SKM-1 treated with dmso at 0.1 percent for 144 hours (cell line): Measurements from ENCODE around the gene EMILIN1.
"Not testable (repeated sequence)": the region's sequence is repeated elsewhere in the genome, so short reads cannot be mapped to it uniquely, and the experiment has no call there.

ENCODE experiments used
- DNase-seq: peaks from one replicate; lab custom pipeline; 2025; ENCODE audit not compliant: unreplicated experiment; lab: John Stamatoyannopoulos, UW

The EMILIN1 gene

DNA sequence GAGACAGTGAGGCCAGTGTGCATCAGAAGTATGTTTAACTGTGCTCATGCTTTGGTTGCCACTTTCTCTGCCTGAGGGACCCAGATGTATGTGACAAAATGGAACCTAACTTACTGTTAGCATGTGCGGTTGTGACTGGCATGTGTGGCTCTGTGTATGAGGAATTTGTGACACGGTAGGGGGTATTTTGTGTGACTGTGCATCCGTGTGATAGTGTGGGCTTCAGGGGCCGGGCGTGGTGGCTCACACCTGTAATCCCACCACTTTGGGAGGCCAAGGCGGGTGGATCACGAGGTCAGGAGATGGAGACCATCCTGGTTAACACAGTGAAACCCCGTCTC, 40.9 kb downstream of the EMILIN1 start:
- DNase-seq = not testable (repeated sequence)

DNA sequence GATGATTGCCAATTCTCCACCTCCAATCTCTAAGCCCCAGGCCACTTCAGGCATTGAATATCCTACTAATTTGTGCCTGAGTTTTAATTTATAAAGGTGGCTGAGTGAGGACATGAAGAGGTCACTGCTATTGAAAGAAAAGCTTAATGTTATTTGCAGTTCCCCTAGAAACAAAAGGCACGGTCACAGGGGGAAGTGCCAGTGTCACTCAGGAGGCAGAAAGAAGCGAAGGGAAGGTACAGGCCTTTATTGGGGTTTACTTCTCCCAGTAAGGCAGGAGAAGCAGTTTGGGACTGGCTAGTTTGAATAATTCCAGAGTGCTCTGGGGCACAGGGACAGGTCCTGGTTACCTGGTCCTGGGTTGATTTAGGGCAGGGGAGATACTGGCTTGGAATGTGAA, 43.5 kb downstream of the EMILIN1 start:
- DNase-seq = no peak

DNA sequence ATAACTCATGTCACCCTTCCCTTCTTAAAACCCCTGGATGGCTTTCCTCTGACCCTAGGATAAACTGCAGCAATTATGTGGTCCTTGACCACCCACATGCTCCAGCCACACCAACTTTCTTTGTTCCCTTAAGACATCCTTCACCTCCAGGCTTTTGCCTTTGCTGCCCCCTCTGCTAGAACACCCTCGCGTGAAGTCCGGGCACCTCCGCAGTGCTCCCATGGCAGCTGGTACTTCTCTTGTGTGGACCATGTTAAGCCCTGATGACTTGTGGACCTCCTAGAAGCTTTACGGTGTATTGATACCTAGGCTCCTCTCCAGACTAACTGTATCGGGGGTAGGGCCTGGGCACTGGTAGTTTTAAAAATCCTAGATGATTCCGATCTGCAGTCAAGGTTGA, 44.4 kb downstream of the EMILIN1 start:
- DNase-seq = no peak

DNA sequence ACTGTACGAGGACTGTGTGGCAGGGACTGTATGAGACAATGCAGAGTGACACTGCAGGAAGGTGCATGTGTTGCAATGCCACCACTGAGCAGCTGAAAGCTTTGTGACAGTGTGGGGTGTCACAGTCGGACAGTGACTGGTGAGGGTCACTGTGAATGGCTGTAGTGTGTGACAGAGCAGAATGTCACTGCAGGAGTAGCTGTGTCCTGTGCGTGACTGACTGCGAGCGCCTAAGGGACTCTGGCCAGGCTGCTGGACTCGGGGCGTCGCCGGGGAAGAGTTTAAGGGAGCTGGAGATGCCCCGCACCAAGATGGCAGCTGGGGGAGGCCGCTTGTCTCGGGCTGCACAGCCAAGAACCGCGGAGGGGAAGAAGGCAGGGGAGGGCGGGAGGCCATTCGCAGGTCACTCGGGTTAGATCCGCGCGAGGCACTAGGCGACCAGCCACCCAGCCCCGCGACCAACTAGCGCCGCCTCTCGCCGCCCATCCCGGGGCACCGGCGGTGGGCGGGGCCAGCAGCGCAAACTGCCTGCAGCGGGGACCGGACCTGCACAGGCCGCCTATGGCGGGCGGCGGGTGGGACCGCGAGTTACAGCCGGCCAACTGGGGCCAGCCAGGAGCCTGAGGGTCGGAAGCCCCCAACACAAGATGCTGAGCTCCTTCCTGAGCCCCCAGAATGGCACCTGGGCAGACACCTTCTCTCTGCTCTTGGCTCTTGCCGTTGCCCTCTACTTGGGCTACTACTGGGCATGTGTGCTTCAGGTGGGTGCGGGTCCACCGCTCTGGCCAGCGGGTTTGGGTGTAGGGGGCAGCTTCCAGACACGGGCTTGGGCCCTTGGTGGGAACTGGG, 45.1 kb downstream of the EMILIN1 start, which contains the start of gene ABHD1:
ABHD1 (plus strand) TSS at position 514 of the 849 bp plus-strand sequence; CDS start at position 648, 134 bp downstream.
- peak; percentile 53 for DNase-seq

DNA sequence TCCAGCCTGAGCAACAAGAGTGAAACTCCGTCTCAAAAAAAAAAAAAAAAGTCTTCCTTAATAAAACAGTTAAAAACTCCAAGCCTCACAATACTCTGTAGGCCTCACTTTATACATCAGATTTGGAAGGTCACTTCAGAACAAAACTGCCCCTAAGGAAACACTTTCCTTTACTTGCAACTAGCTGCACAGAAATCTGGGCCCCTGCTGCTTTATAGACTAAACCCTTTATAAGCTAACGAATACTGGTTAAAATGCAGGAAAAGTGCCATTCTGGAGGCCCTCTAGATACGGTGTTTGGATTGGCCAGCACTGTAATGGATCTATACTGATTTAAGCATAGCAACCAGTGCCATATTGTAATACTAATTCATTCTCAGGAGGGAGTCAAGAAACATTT, 46.7 kb downstream of the EMILIN1 start:
- no peak for DNase-seq

DNA sequence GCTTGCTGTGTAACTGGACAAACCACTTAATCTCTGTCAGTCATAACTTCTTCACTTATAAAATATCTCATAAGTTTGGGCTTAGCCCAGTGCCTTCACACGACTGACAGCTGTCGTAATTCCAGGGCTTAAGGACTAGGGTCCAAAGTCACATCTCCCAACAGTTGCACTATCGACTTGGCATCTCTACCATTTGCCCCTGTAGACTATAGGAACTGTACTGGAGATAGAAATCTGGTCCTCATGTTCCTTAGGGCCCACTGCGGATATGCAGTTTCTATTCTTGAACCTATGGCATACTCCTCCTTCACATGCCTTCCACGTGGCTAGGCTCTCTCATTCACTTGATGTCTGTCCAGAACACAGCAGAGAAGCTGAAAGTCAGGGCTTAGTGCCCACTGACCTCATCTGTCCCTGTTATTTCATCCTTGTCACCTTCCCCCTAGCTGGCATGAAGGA, 47.9 kb downstream of the EMILIN1 start:
- no peak for DNase-seq

DNA sequence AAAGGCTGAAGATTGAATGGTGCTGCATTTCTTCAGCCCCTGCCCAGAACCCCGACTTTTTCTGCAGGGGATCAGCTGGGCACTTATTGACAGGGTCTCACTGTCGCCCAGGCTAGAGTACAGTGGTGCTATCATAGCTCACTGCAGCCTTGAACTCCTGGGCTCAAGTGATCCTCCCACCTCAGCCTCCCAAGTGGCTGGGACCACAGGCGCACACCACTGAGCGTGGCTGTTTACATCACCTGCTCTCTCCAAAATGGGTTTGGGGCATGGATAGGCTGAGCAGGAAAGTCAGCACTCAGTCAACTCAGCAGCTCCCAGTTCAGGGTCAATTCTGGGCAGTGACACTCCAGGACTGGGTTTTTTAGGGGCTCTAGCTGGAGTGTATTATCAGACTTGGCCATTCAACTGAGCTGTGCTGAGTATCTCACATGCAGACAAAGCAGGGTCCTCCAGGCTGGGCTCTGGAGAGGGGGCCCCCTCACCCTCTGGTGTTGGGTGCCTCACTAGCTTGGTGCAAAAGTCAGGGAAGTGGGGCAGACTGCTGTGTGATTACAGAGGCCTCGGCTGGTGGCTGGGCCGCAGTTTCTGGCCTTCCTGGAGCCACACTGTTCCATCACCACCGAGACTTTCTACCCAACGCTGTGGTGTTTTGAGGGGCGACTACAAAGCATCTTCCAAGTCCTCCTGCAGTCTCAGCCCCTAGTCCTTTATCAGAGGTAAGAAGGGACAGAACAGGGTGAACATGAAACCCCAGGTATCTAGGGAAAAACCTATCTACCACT, 49.7 kb downstream of the EMILIN1 start:
- DNase-seq = no peak

DNA sequence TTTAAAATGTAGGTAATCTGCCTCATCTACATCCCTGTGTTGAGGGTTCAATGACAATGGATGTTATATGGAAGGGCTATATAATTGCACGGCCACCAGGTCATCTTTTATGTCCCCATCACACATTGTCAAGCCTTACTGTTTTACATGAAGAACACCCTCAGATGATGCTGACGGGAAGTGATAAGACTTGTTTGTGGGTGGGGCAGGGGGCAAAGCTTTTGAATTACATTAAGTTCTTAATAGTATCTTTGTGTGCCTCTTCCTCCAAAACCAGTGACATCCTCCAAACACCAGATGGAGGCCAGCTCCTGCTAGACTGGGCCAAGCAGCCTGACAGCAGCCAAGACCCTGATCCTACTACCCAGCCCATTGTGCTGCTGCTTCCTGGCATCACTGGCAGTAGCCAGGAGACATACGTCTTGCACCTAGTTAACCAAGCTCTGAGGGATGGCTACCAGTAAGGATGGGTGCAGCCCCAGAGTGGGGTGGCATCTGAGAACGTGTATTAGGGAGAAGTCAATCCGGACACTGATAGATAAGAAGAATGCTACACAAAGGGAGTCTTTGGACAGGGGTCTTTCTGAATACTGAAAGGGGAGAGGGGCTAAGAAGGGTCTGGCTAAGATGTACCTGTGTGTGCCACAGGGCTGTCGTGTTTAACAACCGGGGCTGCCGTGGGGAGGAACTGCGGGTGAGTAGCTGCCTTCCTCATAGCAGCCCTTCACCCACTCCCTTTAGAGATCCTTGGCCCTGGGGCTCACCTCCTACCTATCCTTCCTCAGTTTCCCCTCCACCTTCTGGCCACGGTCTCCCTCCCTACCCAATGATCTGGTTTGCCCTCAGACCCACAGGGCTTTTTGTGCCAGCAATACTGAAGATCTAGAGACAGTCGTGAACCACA, 50.5 kb downstream of the EMILIN1 start:
- DNase-seq = no peak

DNA sequence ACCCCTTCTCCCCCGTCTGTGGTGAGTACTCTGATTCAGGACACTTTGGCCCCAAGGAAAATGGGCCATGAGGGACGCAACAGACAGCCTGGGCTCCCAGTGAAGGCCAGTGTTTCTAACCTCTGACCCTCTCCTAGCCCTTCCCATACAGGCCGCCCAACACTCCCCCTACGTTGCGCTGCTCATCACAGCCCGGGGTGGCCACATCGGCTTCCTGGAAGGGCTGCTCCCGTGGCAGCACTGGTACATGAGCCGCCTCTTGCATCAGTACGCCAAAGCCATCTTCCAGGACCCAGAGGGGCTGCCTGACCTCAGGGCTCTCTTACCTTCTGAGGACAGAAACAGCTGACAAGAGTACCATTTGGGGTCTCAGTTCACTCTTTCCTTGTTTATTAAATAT, 52.0 kb downstream of the EMILIN1 start:
- DNase-seq = no peak

DNA sequence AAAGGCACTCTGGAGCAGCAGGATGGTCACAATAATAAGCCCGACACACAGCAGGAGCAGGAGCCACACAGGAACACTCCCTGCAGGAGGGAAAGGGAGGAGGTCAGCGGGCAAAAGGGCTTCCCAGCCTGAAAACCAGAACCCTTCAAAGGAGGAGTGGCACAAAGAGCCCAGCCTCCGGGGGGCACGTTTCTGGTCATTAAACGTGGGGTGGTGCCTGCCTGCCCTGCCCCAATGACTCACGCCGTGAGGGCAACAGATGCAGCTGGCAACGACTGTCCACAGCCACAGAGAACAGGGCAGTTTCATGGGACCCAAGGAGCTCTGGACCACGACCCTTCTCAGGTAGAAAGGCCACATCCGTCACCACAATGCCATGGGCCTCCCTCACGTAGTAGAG, 53.0 kb downstream of the EMILIN1 start:
- DNase-seq = no peak

DNA sequence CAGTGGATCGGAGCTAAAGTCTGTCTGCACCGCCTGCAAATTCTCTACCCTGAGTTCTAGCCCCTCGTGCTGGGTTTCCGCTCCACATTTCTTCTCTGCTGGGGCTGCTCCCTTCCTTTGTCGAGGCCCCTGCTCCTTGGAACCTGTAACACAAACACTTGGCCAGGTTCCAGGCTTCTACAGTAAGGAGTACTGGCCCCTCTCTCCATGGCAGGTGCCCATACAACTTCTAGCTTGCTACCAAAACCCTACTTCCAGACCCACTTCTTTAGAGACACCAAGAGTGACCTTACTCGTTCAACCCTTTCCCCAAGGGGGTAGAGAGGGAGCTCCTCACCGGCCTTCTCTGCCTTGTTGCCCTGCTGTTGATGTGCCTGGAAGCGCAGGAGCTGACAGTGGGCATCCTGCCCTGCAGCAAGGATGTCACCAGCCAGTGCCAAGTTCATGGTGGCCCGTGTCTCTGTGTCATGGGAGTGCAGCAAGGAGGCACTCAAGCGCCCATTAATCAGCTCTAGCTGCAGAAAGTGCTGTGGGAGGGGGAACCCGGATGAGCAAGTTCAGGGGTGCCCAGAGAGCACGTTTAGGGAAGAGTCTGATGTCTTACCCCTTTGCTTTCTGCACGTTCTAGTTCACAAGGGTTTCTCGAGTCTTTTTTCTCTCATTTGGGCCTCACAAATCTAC, 54.9 kb downstream of the EMILIN1 start:
- no peak for DNase-seq

DNA sequence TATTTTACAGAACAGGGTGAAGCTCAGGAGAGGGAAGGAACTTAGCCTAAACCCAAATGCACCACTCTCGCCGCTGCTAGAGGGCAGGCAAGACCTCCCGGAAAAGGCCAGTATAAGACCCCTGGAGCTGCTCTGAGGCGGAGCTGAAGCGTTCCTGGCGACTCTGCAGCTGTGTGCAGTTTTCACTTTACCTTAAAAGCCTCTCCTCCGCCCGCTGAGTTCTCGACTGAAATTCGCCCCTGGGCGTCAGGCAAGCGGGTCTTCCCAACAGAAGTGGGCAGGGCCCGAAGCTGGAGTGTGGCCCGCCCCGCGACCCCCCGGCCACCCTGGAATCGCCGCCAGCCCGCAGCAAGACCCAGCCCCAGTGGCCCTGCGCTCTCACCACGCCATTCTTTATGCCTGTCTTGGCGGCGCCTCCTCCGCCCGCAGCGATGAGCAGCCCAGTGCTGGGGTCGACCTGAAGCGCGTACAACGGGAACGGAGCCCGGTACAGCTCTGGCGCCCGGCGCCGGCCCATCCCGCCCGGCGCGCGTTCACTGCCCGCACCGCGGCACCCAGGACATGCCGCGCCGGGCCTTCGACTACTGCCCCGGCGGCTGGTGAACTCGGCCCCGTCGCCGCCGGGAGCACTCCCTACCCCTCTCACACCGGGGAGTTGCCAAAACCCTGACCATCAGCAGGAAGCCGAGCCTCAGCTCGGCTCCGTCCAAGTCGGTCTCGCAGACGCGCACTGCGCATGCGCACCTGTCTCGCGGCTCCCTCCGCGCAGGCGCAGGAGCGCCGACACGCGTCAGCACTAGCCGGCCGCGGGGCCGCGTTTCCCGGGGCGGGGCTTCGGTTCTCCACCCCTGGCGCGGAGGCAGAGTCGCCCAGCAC, 55.7 kb downstream of the EMILIN1 start, which contains the start of gene PREB:
PREB (minus strand) TSS at position 732 of the 876 bp plus-strand sequence; CDS start at position 517, 215 bp downstream.
- DNase-seq = peak; percentile 93

DNA sequence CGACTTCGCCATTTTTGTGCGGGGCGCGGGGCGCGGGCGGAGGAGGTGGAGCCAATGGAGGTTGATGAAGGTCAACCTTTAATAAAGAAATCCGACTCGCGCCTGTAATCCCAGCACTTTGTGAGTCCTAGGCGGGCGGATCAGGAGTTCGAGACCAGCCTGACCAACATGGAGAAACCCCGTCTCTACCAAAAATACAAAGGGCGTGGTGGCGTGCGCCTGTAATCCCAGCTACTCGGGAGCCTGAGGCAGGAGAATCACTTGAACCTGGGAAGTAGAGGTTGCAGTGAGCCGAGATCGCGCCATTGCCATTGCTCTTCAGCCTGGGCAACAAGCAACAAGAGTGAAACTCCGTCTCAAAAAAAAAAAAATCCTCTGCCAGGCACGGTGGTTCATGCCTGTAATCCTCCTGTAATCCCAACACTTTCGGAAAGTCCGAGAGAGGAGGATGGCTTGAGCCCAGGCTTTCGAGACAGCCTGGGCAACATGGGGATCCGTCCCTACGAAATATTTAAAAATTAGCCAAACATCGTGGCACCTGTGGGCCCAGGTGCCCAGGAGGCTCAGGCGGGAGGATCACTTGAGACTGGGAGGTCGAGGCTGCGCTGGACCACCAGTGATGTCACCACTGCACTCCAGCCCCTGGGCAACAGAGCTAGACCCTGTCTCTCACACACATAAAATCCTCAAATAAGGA, 56.5 kb downstream of the EMILIN1 start:
- DNase-seq = no peak

DNA sequence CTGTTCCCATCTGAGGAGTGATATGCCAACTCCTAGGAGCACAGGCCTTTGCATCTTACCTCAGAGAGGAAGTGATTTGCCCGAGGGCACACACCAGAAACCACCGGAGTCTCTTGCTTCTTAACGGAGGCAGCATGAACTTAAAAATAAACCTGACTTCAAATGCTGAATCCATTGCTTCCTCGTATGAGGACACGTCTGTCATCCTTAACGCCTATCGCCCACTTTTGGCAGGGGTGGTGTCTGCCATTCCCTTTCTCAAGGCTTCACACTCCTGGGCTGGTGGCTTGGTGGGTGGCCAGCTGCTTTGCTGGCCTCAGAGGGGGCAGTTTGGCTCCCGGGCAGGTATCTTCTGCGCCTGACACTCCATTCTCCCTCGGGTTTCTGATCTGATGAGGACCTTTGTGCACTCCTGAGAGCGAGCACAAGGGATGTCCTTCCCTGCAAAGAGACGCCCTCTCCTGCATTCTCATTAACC, 57.1 kb downstream of the EMILIN1 start:
- DNase-seq = no peak
